ENCODE data around the gene TPST1.
A peak's percentile ranks its signal among the peaks of the same experiment; 100 is the strongest.
"Not testable (repeated sequence)": the region's sequence is repeated elsewhere in the genome, so short reads cannot be mapped to it uniquely, and the experiment has no call there.

TPST1 gene

DNA sequence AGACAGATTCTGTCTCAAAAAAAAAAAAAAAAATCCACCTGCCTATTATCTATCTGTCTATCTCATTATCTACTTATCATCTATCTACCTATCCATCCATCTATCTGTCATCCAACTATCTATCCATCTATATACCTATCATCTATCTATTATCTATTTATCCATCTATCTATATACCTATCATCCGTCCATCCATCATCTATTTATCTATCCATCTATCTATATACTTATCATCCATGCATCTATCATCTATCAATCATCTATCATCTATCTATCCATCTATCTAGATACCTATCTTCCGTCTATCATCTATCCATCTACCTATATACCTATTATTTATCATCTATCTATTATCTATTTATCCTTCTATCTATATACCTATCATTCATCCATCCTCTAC is 16.5 kb upstream of the TPST1 start:
- DNase-seq = no peak

DNA sequence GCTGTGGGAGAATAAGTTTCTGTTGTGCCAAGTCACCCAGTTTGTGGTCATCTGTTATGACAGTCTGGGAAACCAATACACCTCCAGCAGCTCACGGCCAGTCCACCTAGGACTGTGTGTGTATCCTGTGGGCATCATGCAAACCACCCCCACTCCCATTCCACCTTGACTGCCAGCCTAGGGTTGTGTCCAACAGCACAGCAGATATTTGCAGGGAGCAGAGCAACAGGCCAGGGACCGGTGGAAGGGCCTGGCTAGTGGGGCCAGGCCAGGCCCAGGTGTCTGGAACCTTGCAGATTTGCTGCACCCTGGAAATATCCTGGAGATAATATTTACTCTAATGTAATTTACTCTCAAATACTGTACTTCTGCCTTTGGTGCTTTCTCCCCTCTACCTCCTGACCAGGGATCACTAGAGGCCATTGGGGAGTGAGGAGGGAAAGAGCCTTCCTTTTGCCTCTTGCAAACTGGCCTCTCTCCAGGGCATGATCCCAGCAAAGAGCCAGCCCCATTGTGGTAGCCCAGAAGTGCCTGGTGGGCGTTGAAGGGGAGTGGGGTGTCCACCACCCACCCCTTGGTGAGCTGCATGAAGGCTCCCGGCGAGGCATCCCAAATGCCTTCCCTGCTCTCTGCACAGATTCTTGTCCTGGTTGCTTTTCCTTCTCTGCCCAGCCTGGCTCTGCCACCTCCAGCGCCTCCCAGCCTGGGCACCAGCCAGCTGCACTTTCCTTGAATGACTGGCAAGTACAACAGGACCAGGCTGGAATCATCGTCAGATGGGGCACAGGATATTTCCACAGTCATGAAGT is 15.2 kb upstream of the TPST1 start:
- no peak for DNase-seq

DNA sequence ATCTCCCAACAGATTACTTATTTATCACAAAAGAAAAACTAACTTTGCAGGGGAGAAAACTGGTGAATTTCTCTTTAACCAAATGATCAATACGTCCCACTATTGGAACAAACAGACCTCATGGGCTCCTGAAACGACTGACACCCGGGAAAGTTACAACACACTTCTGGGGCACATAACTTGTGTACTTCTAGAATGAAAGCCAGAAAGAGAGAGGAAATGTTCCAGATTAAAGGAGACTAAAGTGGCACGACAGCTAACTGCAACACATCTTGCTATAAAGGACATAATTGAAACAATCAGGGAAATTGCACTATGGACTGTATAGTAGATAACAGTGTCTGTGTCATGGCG is 14.7 kb upstream of the TPST1 start:
- DNase-seq = no peak

DNA sequence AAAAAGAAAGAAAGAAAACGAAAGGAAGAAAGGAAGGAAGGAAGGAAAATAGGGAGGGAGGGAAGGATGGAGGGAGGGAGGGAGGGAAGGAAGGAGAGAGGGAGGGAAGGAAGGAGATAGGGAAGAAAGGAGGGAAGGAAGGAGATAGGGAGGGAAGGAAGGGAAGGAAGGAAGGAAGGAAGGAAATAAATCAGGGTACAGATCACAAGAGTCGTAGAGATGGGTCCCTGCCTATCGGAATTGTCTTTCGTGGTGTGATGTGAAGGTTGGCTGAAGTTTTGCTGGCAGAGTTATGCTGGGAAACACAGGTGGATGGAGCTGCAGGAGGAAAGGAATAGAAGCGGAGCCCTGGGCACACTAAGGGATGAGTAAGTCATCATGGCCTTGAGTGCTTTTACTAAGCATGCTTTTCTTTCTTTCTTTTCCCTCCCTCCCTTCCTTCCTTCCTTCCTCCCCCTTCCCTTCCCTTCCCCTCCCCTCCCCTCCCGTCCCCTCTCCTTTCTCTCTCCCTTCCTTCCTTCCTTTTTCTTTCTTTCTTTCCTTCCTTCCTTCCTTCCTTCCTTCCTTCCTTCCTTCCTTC is 11.9 kb upstream of the TPST1 start:
- no peak for DNase-seq

DNA sequence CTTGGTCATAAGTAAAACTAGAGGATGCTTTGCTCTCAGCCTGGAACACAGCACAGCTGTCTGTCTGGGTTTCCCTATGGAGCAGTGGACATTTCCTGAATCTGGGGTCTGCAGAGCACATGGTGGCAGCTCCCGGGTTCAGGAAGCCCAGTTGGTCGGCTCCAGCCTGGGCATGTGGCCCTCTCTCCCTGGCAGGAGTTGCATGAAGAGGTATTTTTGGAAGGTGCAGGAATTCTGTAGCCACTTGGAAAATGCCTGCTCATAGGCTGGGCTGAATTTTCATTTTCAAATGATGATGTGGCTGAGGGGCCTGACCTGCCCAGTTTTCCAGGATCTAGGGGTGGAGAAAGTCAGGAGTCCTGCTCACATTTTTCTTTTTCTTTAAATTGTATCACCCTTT is 6.7 kb upstream of the TPST1 start:
- DNase-seq = no peak

DNA sequence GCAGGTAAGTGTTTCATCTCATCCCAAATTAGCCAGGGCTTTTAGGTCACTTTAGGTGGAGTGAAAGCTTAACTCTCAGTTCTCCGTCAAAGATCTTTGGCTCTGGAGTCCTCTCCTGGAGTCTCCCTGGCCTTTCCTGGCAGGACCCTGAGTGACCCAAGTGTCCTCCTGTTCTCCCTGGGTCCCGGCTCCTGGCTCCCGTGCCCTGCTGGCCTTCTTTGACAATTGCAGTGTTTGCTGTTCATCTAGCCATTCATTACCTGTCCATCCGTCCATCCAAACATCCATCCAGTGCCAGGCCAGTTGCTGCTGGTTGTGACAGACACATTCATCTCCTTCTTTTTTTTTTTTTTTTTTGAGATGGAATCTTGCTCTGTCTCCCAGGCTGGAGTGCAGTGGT is 6.2 kb upstream of the TPST1 start:
- no peak for DNase-seq

DNA sequence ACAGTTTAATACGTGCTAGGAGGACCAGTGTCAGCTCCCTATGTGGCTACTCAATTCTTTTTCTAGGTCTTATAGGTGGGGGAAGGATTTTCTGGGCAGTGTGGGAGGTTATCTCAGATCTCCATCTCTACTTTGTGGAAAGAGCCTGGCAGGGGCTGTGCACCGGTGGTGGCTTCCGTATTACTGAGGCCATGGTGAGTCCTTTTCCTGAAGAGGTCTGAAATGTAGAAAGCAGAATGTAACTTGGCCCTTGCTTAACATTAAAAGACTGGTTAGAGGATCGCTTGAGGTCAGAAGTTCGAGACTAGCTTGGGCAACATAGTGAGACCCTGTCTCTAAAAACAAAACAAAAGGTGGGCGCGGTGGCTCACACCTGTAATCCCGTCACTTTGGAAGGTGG is 2.7 kb upstream of the TPST1 start:
- DNase-seq = no peak

DNA sequence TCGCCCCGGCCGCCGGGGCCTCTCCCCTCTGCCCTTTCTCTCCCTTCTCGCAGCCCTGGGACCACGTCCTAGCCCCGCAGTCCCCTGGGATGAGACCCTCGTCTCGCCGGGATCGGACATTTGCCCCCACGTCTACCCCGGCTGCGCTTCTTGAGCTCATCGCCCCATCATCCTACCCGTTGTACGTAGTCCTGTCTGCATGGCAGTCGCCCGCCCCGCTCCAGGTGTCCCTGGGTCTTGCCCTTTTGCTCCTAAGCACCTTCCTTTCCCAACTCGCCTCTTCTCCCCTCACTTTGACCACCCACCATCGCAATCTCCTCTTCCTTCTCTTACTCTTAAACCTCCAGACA is 582 bp downstream of the TPST1 start:
- no peak for DNase-seq

DNA sequence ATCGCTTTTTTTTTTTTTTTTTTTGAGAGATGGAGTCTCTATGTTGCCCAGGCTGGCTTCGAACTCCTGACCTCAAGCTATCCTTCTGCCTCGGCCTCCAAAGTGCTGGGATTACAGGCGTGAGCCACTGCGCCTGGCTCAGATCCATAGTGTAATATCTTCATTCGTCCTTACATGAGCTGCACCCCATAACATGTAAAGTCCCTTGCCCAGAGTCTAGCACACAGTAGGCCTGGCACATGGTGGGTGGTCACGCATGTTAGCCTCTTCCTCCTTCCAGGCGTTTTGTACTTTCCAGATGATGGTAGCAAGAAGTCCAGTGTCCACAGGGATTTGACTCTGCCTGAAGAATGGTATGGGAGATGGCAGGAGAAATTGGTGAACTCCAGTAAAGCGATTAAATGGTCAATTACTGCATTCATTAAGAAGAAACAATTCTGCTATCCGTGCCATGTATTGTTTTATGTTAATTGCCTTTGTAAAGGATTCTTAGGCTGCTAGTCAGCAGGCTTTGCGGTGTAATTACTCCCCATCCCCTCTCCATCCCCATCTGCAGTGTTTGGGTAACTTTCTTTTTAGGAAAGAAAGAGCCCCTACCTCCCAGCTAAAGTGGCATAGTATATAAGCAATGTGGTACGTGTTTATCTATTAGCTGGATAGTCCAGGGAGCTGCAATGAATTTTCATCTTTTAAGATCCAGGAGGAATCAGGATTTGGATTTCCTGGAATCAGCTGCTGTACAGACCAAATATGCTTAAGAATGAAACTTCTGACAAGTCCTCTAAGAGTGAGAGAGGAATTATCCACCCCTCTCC is 1.2 kb downstream of the TPST1 start:
- DNase-seq = no peak

DNA sequence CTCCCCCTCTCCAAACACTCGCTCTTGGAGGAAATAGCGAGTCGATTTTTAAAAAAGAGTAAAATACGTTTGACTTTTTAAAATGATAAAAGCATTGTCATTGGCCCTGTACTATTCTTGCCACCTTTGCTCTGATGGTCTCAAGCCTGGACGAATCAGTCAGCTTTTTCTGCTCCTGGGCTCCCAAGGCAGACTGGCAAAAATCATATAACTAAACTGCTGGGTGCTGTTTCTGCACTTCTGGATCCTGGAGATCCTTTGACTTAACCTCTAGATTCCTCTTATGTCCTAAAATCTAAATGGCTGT is 1.8 kb downstream of the TPST1 start:
- no peak for DNase-seq

DNA sequence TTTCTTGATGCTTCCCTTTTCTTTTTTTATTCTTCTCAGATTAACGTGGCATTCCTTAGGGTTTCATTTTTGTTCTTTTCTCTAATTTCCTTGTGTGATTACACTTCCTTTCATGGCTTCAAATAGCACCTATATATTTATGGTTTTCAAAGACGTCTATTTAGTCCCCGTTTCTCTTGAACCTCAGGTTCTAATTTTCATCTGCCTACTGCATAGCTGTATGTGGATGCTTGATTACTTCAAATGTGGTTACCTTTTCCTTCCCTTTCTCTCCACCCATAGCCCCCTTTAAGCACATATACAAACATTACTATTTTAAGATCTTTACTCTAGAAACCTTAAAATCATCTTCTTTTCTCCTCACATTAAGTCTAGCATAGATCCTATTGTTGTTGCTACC is 2.4 kb downstream of the TPST1 start:
- DNase-seq = no peak

DNA sequence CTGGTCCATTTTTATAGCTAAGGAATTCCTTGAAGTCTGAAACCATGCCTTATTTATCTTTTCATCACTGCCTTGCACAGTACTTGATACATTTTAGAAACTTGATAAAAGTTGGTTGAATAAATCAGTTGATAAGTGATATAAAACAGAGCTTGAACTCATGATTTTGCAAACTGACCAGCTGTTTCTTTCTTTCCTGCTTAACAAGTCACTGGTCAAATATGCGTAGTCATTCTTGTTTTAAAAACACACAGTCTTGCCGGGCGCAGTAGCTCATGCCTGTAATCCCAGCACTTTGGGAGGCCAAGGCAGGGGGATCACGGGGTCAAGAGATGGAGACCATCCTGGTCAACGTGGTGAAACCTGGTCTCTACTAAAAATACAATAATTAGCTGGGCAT is 6.3 kb downstream of the TPST1 start:
- DNase-seq = no peak

DNA sequence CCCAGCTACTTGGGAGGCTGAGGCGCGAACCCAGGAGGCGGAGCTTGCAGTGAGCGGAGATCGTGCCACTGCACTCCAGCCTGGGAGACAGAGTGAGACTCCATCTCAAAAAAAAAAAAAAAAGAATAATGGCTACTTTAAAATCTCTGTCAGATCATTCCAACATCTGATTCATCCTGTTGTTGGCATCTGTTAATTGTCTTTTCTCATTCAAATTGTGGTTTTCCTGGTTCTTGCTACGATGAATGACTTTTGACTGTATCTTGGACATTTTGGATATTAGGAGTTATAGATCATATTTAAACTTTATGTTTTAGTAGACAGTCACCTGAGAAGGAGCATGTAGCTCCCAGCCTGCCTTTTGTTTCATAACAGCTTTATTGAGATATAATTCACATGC is 8.5 kb downstream of the TPST1 start:
- no peak for DNase-seq

DNA sequence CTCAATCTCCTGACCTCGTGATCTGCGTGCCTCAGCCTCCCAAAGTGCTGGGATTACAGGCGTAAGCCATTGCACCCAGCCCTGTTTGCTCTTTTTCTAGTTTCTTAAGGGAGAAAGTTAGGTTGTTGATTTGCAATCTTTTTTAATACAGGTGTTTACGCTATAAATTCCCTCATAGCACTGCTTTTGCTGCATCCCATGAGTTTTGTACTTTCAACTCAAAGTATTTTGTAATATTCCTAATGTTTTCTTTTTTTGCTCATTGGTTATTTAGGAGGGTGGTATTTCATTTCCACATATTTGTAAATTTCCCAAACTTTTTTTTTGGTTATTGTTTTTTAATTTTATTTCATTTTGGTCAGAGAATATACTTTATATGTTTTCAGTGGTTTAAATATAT is 11.6 kb downstream of the TPST1 start:
- no peak for DNase-seq

DNA sequence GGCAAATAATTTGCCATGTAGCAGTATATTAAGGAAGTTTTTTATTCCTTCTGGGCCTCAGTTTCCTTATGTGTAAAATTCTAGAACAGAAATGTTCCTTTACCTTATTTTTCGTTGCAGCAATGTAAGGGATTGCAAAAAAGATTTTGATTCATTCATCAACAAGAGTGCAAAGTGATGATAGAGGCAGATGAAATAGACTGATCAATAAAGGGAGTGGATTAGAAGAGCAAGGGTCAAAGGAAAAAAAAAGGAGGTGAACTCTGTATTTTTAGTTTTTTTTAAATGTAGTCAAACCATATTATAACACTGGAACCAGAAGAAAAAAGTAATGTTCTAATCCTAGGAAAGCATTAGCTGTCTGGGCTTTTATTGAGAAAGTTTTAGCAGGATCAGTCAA is 14.7 kb downstream of the TPST1 start:
- DNase-seq = no peak

DNA sequence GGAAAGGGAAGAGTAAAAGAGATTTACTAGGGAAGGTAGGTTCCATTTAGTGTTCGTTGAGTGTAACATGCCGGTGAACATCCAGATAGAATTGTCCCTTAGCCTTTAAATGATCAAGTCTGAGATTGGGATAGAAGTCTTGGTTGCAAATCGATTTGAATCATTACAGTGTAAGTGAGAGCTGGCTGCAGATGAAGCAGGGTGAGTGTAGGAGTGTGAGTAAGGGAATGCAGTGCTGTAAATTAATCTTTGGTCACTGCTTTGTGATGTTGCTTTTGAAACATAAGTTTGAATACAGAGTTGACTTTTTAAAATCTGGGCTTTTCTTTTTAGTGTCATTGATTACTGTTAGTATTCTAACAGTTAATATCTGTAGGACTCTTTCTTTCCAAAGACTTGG is 16.3 kb downstream of the TPST1 start:
- no peak for DNase-seq

DNA sequence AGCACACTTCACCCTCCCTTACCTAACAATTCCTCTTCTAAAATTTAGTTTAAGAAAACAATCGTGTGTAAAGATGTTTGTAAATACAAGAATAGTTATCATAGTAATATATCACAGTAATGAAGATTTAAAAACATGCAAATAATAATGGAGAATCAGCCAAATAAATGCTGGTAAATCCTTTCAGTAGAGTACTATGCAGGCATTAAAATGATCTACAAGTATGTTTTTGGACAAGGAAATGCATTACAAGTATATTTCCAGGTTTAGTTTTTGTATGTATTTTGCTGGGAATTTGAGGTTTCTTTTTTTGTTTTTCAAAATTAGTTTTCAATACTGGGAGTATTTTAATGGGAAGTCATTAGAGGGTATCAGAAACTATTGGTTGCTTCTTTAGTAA is 22.7 kb downstream of the TPST1 start:
- no peak for DNase-seq

DNA sequence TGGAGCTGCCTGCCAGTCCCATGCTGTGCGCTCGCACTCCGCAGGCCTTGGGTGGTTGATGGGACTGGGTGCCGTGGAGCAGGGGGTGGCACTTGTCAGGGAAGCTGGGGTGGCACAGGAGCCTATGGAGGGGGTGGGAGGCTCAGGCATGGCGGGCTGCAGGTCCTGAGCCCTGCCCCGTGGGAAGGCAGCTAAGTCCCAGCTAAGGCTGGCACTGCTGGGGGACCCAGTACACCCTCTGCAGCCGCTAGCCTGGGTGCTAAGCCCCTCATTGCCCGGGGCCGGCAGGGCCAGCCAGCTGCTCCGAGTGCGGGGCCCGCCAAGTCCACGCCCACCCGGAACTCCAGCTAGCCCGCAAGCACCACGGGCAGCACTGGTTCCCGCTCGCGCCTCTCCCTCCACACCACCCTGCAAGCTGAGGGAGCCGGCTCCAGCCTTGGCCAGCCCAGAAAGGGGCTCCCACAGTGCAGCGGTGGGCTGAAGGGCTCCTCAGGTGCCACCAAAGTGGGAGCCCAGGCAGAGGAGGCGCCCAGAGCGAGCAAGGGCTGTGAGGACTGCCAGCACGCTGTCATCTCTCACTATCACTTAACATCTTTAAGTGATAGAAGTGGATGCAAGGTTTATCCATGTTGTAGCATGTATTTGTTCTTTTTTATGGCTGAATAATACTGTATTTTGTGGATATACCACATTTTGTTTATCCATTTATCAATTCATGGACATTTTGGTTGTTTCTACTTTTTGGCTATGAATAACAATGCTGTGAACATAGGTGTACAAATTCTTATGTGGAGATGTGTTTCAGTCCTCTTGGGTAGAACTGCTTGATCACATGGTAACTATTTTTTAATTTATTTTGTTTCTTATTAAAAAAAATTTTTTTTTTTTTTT is 26.4 kb downstream of the TPST1 start:
- not testable (repeated sequence) for DNase-seq

DNA sequence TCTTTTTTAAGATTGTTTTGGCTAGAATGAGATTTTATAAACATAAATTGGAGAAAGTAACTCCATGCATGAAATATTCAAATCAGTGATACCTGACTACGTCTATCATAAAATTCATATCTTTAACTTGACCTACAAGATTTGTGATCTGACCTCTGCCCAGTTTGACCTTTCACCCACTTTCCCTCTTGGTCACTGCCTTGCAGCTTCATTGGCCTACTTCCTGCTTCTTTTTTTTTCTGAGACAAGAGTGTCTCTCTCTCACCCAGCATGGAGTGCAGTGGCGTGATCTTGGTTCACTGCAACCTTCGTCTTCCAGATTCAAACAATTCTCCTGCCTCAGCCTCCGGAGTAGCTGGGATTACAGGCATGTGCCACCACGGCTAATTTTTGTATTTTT is 28.5 kb downstream of the TPST1 start:
- peak in 3 of 4 experiments; percentile 6 to 25 (median 13) for DNase-seq

DNA sequence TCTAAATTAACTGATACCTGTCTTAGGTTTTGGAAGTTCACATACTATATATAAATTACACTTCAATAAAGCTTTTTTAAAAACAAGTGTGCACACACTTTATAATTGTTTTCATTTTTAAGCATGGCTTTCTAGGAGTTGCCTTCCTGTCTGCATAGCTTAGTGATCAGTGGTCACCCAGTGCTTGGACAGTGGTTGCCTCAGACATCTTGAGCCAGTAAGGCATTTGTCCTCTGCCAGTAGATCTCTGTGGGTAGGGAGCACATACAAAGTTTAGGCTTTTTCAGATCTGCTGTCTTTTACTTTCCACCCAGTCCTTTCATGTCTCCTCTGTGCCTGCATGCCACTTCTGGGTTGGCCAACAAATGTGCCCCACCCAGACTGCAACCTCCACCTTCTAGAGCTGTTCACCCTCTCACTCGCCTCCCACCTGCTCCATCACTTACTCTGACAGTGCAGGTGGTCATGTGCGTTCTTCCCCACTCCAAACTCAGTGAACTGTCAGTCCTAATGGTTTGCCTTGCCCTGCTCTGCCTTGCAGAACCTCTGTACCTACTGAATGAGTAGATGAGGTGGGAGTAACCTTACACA is 31.7 kb downstream of the TPST1 start:
- DNase-seq = no peak

DNA sequence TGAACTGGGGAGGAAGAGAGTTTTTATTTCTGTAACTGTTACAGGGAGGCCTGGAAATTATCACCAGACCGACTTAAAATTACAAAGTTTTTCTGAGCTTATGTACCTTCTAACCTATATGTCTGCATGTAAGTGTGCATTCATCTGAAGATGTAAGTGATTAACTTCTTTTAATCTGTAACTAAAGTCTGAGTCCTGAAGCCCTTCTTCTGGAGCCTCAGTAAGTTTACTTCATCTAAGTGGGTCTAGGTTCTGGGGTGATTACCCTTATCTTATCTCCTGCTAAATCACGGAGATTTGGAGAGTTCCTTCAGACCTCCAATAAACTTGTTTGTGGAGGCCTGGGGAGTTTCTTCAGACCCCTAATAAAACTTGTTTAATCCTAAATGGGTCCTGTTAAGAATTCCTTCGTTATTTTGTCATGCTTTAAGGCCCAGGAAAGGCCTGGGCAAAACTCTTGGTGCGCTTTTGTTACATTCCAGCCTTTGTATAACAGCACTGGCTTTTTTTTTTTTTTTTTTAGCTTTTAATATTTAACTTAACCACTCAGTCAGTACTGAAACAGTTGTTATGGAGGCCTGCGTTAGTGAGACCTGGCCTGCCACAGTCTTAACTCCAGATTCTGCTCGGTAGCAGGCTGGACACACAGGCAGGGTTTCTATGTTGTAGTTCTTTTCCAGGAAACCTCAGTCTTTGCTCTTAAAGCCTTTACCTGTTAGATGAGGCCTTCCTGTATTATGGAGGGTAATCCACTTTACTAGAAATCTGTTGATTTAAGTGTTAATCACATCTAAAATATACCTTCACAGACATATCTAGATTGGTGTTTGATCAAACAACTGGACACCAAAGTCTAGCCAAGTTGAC is 33.0 kb downstream of the TPST1 start:
- DNase-seq = no peak

Data from suppressor macrophage (primary cell).